Measurements from ENCODE around the gene ZFP90. TPM values are rescaled to one million over a fixed set of nuclear protein-coding genes. Genes with fewer than 3 reads are reported as not detected.

Gene ZFP90
- total RNA-seq = 20.7 and 25.0 TPM in 2 replicates

GRCh38 chr16:68538880-68539701, at the start of gene ZFP90:
ZFP90 (plus strand) TSS chr16:68539291; CDS start chr16:68539793, 502 bp downstream.

Other genes with a start within 250 kb of the ZFP90 start
- gene SLC7A6OS, start 228.3 kb upstream of the ZFP90 start, total RNA-seq = 5.4 and 6.2 TPM in 2 replicates
- 20.5 and 22.7 TPM in 2 replicates for gene PRMT7, start 228.3 kb upstream of the ZFP90 start, total RNA-seq
- under 0.01 TPM in 1 of 2 replicates, not detected in the other for gene SMPD3, start 90.8 kb upstream of the ZFP90 start, total RNA-seq
- 0.17 and 0.47 TPM in 2 replicates for gene CDH3, start 106.0 kb downstream of the ZFP90 start, total RNA-seq
- gene CDH1, start 198.0 kb downstream of the ZFP90 start, total RNA-seq = not detected in 2 replicates